Cardiac muscle cell (in vitro differentiated cells and primary cell): ENCODE measurements around the gene ZNF662. TPM values are rescaled to one million over a fixed set of nuclear protein-coding genes. Genes with fewer than 3 reads are reported as not detected.

Source experiments
- DNase-seq, 2 donors: peaks; one replicate each; pipeline versions ENCODE4 v3.0.0 to v3.0.0-alpha.2; 2010 to 2017; ENCODE audit warnings: low read depth in 1 of 2, low spot score in 1 of 2
- H3K27ac ChIP-seq: fragments of 200-600 bp; sonication (generic); 2 replicates; pipeline ENCODE4 v1.5.1; 2016
- H3K27me3 ChIP-seq: fragments of 200-600 bp; sonication (generic); 2 replicates; pipeline ENCODE4 v1.6.0; 2016; ENCODE audit warnings: control low read depth
- H3K36me3 ChIP-seq: fragments of 200-600 bp; sonication (generic); 2 replicates; pipeline ENCODE4 v1.5.1; 2016; ENCODE audit warnings: control low read depth
- H3K4me1 ChIP-seq: fragments of 200-600 bp; sonication (generic); 2 replicates; pipeline ENCODE4 v1.8.1; 2017; ENCODE audit warnings: low read depth, mild to moderate bottlenecking, mixed run types
- H3K4me3 ChIP-seq: fragments of 200-600 bp; sonication (generic); 2 replicates; pipeline ENCODE4 v1.5.1; 2016; ENCODE audit warnings: mild to moderate bottlenecking
- H3K9me3 ChIP-seq: fragments of 200-600 bp; sonication (generic); 2 replicates; pipeline ENCODE4 v1.5.1; 2017; ENCODE audit warnings: low read depth, mild to moderate bottlenecking, control low read depth
- CTCF ChIP-seq: IDR thresholded peaks from 2 replicates; pipeline ENCODE4 v1.5.1; 2012; ENCODE audit warnings: low read depth, mild to moderate bottlenecking, low read length
- polyA plus RNA-seq: library from polyadenylated mRNA; unstranded; fragments of >200 nt; fragmentation: Nextera tagmentation; extraction: Ambion mirVana; gene quantifications from 2 replicates; pipeline ENCODE4 v1.2.1, GENCODE V29; 2016
- total RNA-seq: library from RNA; depleted of rRNA; stranded (reverse); fragments of >200 nt; gene quantifications from 2 replicates; pipeline ENCODE4 v1.2.3, GENCODE V29; 2016

The ZNF662 gene
- total and polyA plus RNA-seq, 2 experiments from 2014 or later = 0.04 to 0.21 TPM

GRCh38 chr3:42937334-42937733 is 31.4 kb downstream of the ZNF662 start:
- no peaks in the 10 kb centered on the region for H3K9me3 ChIP-seq
- no peaks in the 10 kb centered on the region for H3K4me1 ChIP-seq
- H3K27ac ChIP-seq = no peak overlapping the region
- TF ChIP-seq CTCF = no peak
- DNase-seq = no peak
- no peak overlapping the region for H3K4me3 ChIP-seq
- no peaks in the 10 kb centered on the region for H3K27me3 ChIP-seq
- H3K36me3 ChIP-seq = no peaks in the 10 kb centered on the region

DNA sequence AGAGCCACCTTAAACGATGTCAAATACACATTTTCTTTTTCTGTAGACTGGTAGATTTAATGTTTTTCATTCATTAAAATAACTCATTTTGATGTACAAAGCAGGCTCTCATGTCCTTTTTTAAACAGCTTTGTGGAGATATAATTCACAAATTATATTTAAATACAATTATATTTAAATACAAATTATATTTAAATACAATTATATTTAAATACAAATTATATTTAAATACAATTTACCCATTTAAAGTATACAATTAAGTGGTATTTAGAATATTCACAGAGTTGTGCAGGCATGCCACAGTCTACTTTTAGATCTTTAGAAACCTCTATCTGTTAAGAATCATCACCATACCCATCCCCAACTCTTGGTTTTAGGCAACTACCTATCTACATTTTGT is 36.8 kb downstream of the ZNF662 start:
- Histone ChIP-seq H3K36me3 (no peaks in the 10 kb centered on the region), H3K4me1 (no peaks in the 10 kb centered on the region), H3K27me3 (peaks cover 8% of the 10 kb centered on the region), H3K27ac (no peak overlapping the region), H3K4me3 (no peak overlapping the region), H3K9me3 (no peaks in the 10 kb centered on the region)
- TF ChIP-seq CTCF = no peak
- no peak for DNase-seq

DNA sequence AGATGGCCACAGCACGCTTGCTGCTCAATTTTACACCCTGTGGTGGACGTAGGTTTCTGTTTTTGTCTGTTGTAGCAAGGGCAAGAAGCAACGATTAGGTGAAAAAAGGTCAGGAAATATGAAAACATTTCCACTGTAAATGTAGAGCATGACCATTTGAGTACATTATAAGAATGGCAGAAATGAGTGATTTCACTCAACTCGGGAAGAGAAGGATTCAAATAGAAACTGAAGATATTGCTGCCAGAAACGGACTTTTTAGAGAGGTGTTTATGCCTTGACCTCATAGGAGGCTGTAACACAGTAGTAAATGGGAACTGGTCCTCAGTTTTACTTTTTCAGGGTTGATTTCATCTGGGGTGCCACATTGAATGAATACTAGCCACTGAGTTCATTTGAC is 40.1 kb downstream of the ZNF662 start:
- Histone ChIP-seq H3K27me3 (peaks cover 9% of the 10 kb centered on the region), H3K27ac (no peak overlapping the region), H3K4me3 (no peak overlapping the region), H3K9me3 (no peaks in the 10 kb centered on the region), H3K4me1 (no peaks in the 10 kb centered on the region), H3K36me3 (no peaks in the 10 kb centered on the region)
- no peak for DNase-seq
- TF ChIP-seq CTCF = no peak

GRCh38 chr3:42957573-42957972 is 51.6 kb downstream of the ZNF662 start:
- no peaks in the 10 kb centered on the region for H3K36me3 ChIP-seq
- no peak for DNase-seq
- no peaks in the 10 kb centered on the region for H3K4me1 ChIP-seq
- no peak overlapping the region for H3K4me3 ChIP-seq
- H3K9me3 ChIP-seq = no peaks in the 10 kb centered on the region
- TF ChIP-seq CTCF = no peak
- no peaks in the 10 kb centered on the region for H3K27me3 ChIP-seq
- no peak overlapping the region for H3K27ac ChIP-seq

DNA sequence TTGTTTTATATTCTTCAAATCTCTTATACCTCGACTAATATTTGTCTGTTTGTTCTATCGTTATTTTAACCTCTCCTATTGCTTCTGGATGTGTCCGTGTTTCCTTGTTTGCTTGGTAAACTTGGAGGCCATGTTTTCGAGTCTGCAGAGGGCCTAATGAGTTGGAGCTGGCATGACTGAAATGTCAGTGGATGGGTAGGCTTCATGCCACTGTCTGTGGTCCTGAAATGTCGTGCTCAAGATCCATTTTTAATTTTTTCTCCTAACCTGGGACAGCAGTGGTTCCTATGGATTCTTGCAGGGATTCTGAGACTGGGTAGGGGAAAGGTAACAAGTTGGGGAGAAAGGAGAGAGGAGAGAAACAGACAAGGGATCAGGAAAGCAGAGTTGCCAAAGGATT is 54.3 kb downstream of the ZNF662 start:
- peak; percentile 19 to 48 for DNase-seq
- H3K4me1 ChIP-seq = no peaks in the 10 kb centered on the region

More for the DNA sequence above, 54.3 kb downstream of the ZNF662 start:
- H3K36me3 ChIP-seq = no peaks in the 10 kb centered on the region
- no peaks in the 10 kb centered on the region for H3K9me3 ChIP-seq
- no peak for TF ChIP-seq CTCF
- H3K4me3 ChIP-seq = no peak overlapping the region
- no peak overlapping the region for H3K27ac ChIP-seq
- peaks cover 17% of the 10 kb centered on the region for H3K27me3 ChIP-seq
